IMR-90 (cell line): ENCODE measurements around the gene SET. TPM values are rescaled to one million over a fixed set of nuclear protein-coding genes. Genes with fewer than 3 reads are reported as not detected.

ENCODE experiments used
- ATAC-seq: fragments of 200-7000 bp; cut with Tn5 transposase; 2 replicates; pipeline ENCODE4 v1.9.1; 2020; ENCODE audit warnings: low read depth, mild to moderate bottlenecking, moderate library complexity
- BruUV-seq: library from RNA; stranded (reverse); fragments of 400-500 nt; replicated peaks from 2 replicates; lab custom pipeline; 2021; lab: Mats Ljungman, UMichigan
- CTCF ChIA-PET: fragments of 300-600 bp; formaldehyde crosslinking; extraction: SDS; loops from one replicate; lab custom pipeline; 2021; ENCODE audit warnings: antibody characterized with exemption; lab: Yijun Ruan, JAX
- POLR2A ChIA-PET: fragments of 300-600 bp; sonication (Branson Sonifier 250); formaldehyde crosslinking; loops from one replicate; lab custom pipeline; 2022; ENCODE audit warnings: antibody characterized with exemption; ENCODE audit not compliant: unreplicated experiment; lab: Charles Lee
- DNase-seq: peaks from one replicate; pipeline ENCODE4 v3.0.0; 2013
- H2AFZ ChIP-seq: replicated peaks from 2 replicates; pipeline ENCODE3; 2013; ENCODE audit warnings: low read length, mild to moderate bottlenecking; ENCODE audit not compliant: poor library complexity
- H2AK5ac ChIP-seq: 2 replicates; pipeline ENCODE4 v1.6.1; 2013; ENCODE audit warnings: low read depth, low read length, inconsistent platforms
- H2AK9ac ChIP-seq: replicated peaks from 2 replicates; pipeline ENCODE3; 2013; ENCODE audit warnings: mild to moderate bottlenecking, low read depth, low read length, moderate library complexity; ENCODE audit not compliant: poor library complexity
- H2BK120ac ChIP-seq: 2 replicates; pipeline ENCODE4 v1.6.1; 2013; ENCODE audit warnings: low read depth, low read length, inconsistent platforms
- H2BK15ac ChIP-seq: 3 replicates; pipeline ENCODE4 v1.6.1; 2013; ENCODE audit warnings: low read depth, low read length, inconsistent platforms
- H2BK20ac ChIP-seq: 2 replicates; pipeline ENCODE4 v1.6.1; 2013; ENCODE audit warnings: low read depth, mild to moderate bottlenecking, inconsistent platforms, low read length, moderate library complexity
- H2BK5ac ChIP-seq: 2 replicates; pipeline ENCODE4 v1.6.1; 2013; ENCODE audit warnings: mild to moderate bottlenecking, low read depth, low read length, inconsistent platforms; ENCODE audit not compliant: poor library complexity, severe bottlenecking
- H3K14ac ChIP-seq: replicated peaks from 2 replicates; pipeline ENCODE4 v1.6.1; 2013; ENCODE audit warnings: low read depth, low read length, inconsistent platforms
- H3K18ac ChIP-seq: 2 replicates; pipeline ENCODE4 v1.6.1; 2013; ENCODE audit warnings: low read depth, low read length, control low read depth
- H3K23ac ChIP-seq: 2 replicates; pipeline ENCODE4 v1.6.1; 2013; ENCODE audit warnings: low read depth, low read length, inconsistent platforms
- H3K27ac ChIP-seq: 2 replicates; pipeline ENCODE4 v1.5.1; 2013; ENCODE audit warnings: mild to moderate bottlenecking, control low read depth, low read length; ENCODE audit not compliant: insufficient read depth
- H3K27me3 ChIP-seq: 2 replicates; pipeline ENCODE4 v1.6.1; 2013; ENCODE audit warnings: low read length; ENCODE audit not compliant: control insufficient read depth, insufficient read depth
- H3K36me3 ChIP-seq: 2 replicates; pipeline ENCODE4 v1.6.1; 2013; ENCODE audit warnings: low read length, mixed read lengths; ENCODE audit not compliant: control insufficient read depth, insufficient read depth
- H3K4ac ChIP-seq: 2 replicates; pipeline ENCODE4 v1.6.1; 2013; ENCODE audit warnings: low read depth, low read length, inconsistent platforms
- H3K4me1 ChIP-seq: 2 replicates; pipeline ENCODE4 v1.6.1; 2013; ENCODE audit warnings: low read length, mixed read lengths; ENCODE audit not compliant: control insufficient read depth, insufficient read depth
- H3K4me2 ChIP-seq: 2 replicates; pipeline ENCODE4 v1.6.1; 2013; ENCODE audit warnings: low read depth, mild to moderate bottlenecking, control low read depth, low read length, moderate library complexity
- H3K4me3 ChIP-seq: 2 replicates; pipeline ENCODE4 v1.5.1; 2013; ENCODE audit warnings: low read depth, mild to moderate bottlenecking, control low read depth, low read length, moderate library complexity; ENCODE audit not compliant: insufficient read depth
- H3K56ac ChIP-seq: 2 replicates; pipeline ENCODE4 v1.6.1; 2013; ENCODE audit warnings: low read length, inconsistent platforms; ENCODE audit not compliant: insufficient read depth; ENCODE audit errors: extremely low read depth
- H3K79me1 ChIP-seq, 2 experiments: 2 replicates each; pipeline ENCODE4 v1.6.1; 2013; ENCODE audit warnings: low read length in 2 of 2, inconsistent platforms in 1 of 2, low read depth in 1 of 2
- H3K9ac ChIP-seq: 2 replicates; pipeline ENCODE4 v1.6.1; 2013; ENCODE audit warnings: low read depth, low read length, control low read depth
- H3K9me1 ChIP-seq: 2 replicates; pipeline ENCODE4 v1.6.1; 2013; ENCODE audit warnings: low read length, inconsistent platforms; ENCODE audit not compliant: insufficient read depth
- H3K9me3 ChIP-seq: 2 replicates; pipeline ENCODE4 v1.6.1; 2013; ENCODE audit warnings: low read length; ENCODE audit not compliant: control insufficient read depth, insufficient read depth
- H4K20me1 ChIP-seq: 2 replicates; pipeline ENCODE4 v1.6.1; 2013; ENCODE audit warnings: low read length, inconsistent platforms; ENCODE audit not compliant: insufficient read depth
- H4K5ac ChIP-seq: 2 replicates; pipeline ENCODE4 v1.6.1; 2013; ENCODE audit warnings: mild to moderate bottlenecking, low read depth, low read length, control low read depth
- H4K8ac ChIP-seq, 2 experiments: 2 replicates each; pipeline ENCODE4 v1.6.1; 2013; ENCODE audit warnings: low read depth in 2 of 2, low read length in 2 of 2, control low read depth in 1 of 2, inconsistent platforms in 1 of 2
- H4K91ac ChIP-seq: 2 replicates; pipeline ENCODE4 v1.6.1; 2013; ENCODE audit warnings: low read depth, low read length, inconsistent platforms; ENCODE audit not compliant: insufficient read depth
- CEBPB ChIP-seq: IDR thresholded peaks from 2 replicates; pipeline ENCODE4 v1.6.1; 2012; ENCODE audit warnings: low read depth, low read length, improper control_type of control experiment
- CHD1 ChIP-seq: IDR thresholded peaks from 2 replicates; pipeline ENCODE4 v1.6.1; 2012; ENCODE audit warnings: low read depth, low read length, improper control_type of control experiment
- MAFK ChIP-seq: IDR thresholded peaks from 2 replicates; pipeline ENCODE4 v1.6.1; 2012; ENCODE audit warnings: low read depth, low read length, improper control_type of control experiment
- MAZ ChIP-seq: IDR thresholded peaks from 2 replicates; pipeline ENCODE4 v1.6.1; 2012; ENCODE audit warnings: low read depth, mild to moderate bottlenecking, low read length, improper control_type of control experiment, moderate library complexity, borderline replicate concordance
- MXI1 ChIP-seq: IDR thresholded peaks from 2 replicates; pipeline ENCODE4 v1.6.1; 2012; ENCODE audit warnings: low read depth, mild to moderate bottlenecking, low read length, moderate library complexity, borderline replicate concordance
- NFE2L2 ChIP-seq: fragments of 150-350 bp; IDR thresholded peaks from 2 replicates; pipeline ENCODE4 v1.6.1; 2016; ENCODE audit warnings: low read depth, mild to moderate bottlenecking, low read length
- POLR2A ChIP-seq: IDR thresholded peaks from 2 replicates; pipeline ENCODE4 v1.6.1; 2012; ENCODE audit warnings: mild to moderate bottlenecking, low read depth, low read length
- RAD21 ChIP-seq: IDR thresholded peaks from 2 replicates; pipeline ENCODE4 v1.6.1; 2012; ENCODE audit warnings: low read length, improper control_type of control experiment
- RCOR1 ChIP-seq: IDR thresholded peaks from 2 replicates; pipeline ENCODE4 v1.6.1; 2012; ENCODE audit warnings: mild to moderate bottlenecking, low read length, improper control_type of control experiment; ENCODE audit not compliant: insufficient replicate concordance
- SMC3 ChIP-seq: fragments of 150-350 bp; IDR thresholded peaks from 2 replicates; pipeline ENCODE4 v1.6.1; 2016; ENCODE audit warnings: low read depth, mild to moderate bottlenecking, antibody characterized with exemption, low read length, moderate library complexity
- USF2 ChIP-seq: fragments of 150-350 bp; IDR thresholded peaks from 2 replicates; pipeline ENCODE4 v1.6.1; 2017; ENCODE audit warnings: mild to moderate bottlenecking, antibody characterized with exemption, low read length, low read depth
- WGBS, 2 experiments: methylation state at CpG; one replicate each; pipeline versions ENCODE4 v1.1.5 to v1.1.7; 2013; ENCODE audit warnings: missing lambda C conversion rate in 2 of 2; ENCODE audit not compliant: insufficient read length in 1 of 2; ENCODE audit errors: extremely low coverage in 2 of 2; 5-methylcytosine and 5-hydroxymethylcytosine counted together
- dilution Hi-C: fragments of 300-500 bp; cut with HindIII; formaldehyde crosslinking; loops from one replicate; pipeline ENCODE4 v1.14.3; 2018; ENCODE audit warnings: low sequenced_read_pairs; ENCODE audit not compliant: unreplicated experiment
- in situ Hi-C: fragments of 300-500 bp; cut with MboI; formaldehyde crosslinking; loops from 3 replicates; pipeline ENCODE4 v1.14.3; 2019; ENCODE audit warnings: low sequenced_read_pairs, inconsistent platforms, mixed read lengths
- intact Hi-C: fragments of 100-400 bp; cut with micrococcal nuclease; formaldehyde crosslinking; loops from 2 replicates; pipeline ENCODE4 v1.10.0; 2022
- polyA plus RNA-seq, 3 experiments: library from polyadenylated mRNA; depleted of rRNA; stranded (reverse); fragments of >200 nt; gene quantifications; 2 replicates each; pipeline ENCODE4 v1.2.3, GENCODE V29; 2012; ENCODE audit warnings: low replicate concordance in 1 of 3
- total RNA-seq: library from RNA; depleted of rRNA; stranded (reverse); fragments of >200 nt; gene quantifications from 2 replicates; pipeline ENCODE4 v1.2.3, GENCODE V29; 2012

The SET gene
- total and polyA plus RNA-seq, 2 of the 4 experiments (the other 2 are of a cell fraction), result 104 to 182 TPM

DNA sequence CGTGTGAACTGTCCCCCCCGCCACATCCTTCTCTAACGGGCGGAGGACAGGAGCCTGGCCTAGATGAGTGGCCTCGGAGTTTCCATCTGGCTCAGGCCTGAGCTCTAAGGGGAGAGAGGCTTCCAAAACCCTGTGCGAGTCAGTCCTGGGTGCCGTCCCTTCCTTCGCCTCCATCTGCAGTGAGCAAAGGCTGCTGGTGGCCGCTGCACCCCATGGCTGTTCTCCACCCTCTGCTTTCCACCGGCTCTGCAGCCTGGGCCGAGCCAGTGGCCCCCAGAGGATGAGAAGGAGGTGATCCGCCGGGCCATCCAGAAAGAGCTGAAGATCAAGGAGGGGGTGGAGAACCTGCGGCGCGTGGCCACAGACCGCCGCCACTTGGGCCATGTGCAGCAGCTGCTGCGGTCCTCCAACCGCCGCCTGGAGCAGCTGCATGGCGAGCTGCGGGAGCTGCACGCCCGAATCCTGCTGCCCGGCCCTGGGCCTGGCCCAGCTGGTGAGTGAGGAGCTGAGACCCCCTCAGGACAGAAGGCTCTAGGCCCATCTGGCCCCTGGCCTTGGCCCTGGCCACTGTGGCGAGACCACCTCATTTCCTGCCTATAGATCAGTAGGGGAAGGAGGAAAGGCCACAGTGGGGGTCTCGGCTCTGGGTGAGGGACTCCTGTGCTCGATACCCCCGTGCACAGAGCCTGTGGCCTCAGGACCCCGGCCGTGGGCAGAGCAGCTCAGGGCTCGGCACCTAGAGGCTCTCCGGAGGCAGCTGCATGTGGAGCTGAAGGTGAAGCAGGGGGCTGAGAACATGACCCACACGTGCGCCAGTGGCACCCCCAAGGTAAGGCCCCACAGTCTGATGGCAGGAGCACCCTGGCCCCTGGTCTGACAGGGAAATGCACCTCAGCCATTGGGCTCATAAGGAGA lies 16.3 kb downstream of the SET start:
- no peak overlapping the region for H2BK5ac ChIP-seq
- no peak overlapping the region for H3K18ac ChIP-seq
- ATAC-seq (no peak), DNase-seq (no peak)
- H4K5ac ChIP-seq, result no peak overlapping the region
- H4K8ac ChIP-seq, result no peak overlapping the region
- H3K4me2 ChIP-seq, result no peak overlapping the region
- H3K4ac ChIP-seq, result no peak overlapping the region
- H3K9ac ChIP-seq, result no peak overlapping the region
- H3K4me3 ChIP-seq, result no peak overlapping the region
- H2BK15ac ChIP-seq, result no peak overlapping the region
- H3K27me3 ChIP-seq, result no peaks in the 10 kb centered on the region
- H3K14ac ChIP-seq, result no peak overlapping the region
- H2AK5ac ChIP-seq, result no peak overlapping the region
- no peaks in the 10 kb centered on the region for H4K20me1 ChIP-seq
- intact Hi-C loops (no loop called here), in situ Hi-C loops (no loop called here), dilution Hi-C loops (no loop called here)
- peaks cover 9% of the 10 kb centered on the region for H3K9me1 ChIP-seq
- no peak overlapping the region for H3K27ac ChIP-seq
- H3K79me1 ChIP-seq, result peaks cover 0 to 17% of the 10 kb centered on the region in 2 experiments; a peak in 3 of 4 replicates
- ChIA-PET POLR2A (no interaction called here), CTCF (no interaction called here)
- H3K56ac ChIP-seq, result no peak overlapping the region
- no peaks in the 10 kb centered on the region for H3K9me3 ChIP-seq
- 93% methylated on average over 10 of the region's 36 CpGs; no CpG with 5 or more reads in 1 of the 2 experiments for WGBS, 2 experiments
- no peak overlapping the region for H3K23ac ChIP-seq
- no peaks in the 10 kb centered on the region for H3K36me3 ChIP-seq
- H2BK20ac ChIP-seq, result no peak overlapping the region
- TF ChIP-seq CHD1 (no peak), MAZ (no peak), NFE2L2 (no peak), CEBPB (no peak), MAFK (no peak), MXI1 (no peak), POLR2A (no peak), SMC3 (no peak), USF2 (no peak), RAD21 (no peak), RCOR1 (no peak)
- no peaks in the 10 kb centered on the region for H3K4me1 ChIP-seq
- H4K91ac ChIP-seq, result no peak overlapping the region
- H2AK9ac ChIP-seq, result peak overlapping the region; percentile 72
- no peak overlapping the region for H2AFZ ChIP-seq
- no peak overlapping the region for H2BK120ac ChIP-seq
- no TSS peak for BruUV-seq
